ENCODE data around the gene THOP1.
"Not testable (repeated sequence)": the region's sequence is repeated elsewhere in the genome, so short reads cannot be mapped to it uniquely, and the experiment has no call there.

GRCh38 chr19:2817237-2817829 is 32.0 kb downstream of the THOP1 start:
- TF ChIP-seq RAD21 (IDR thresholded peaks at IDR 0.05; ENCODE audit: insufficient read depth, low read depth, low read length); HSF1 (IDR thresholded peaks at IDR 0.05; ENCODE audit: low read depth, low read length); MXI1 (IDR thresholded peaks at IDR 0.05; ENCODE audit: low read depth, low read length); SIN3A (IDR thresholded peaks at IDR 0.05; ENCODE audit: low read depth, low read length); EZH2 (IDR thresholded peaks at IDR 0.05; ENCODE audit: borderline replicate concordance, control insufficient read depth, low read depth, low read length); TCF3 (IDR thresholded peaks at IDR 0.05; ENCODE audit: borderline replicate concordance, insufficient read depth, low read depth, low read length); HDAC2 (IDR thresholded peaks at IDR 0.05); SREBF1 (IDR thresholded peaks at IDR 0.05; ENCODE audit: low read length); EED (IDR thresholded peaks at IDR 0.05; ENCODE audit: low read depth); CEBPB (IDR thresholded peaks at IDR 0.05; ENCODE audit: borderline replicate concordance in 1 of 2, low read depth in 2 of 2, low read length in 2 of 2); NFIC (IDR thresholded peaks at IDR 0.05; ENCODE audit: low read depth, low read length): not testable (repeated sequence)
- TF ChIP-seq, protein P1, sequence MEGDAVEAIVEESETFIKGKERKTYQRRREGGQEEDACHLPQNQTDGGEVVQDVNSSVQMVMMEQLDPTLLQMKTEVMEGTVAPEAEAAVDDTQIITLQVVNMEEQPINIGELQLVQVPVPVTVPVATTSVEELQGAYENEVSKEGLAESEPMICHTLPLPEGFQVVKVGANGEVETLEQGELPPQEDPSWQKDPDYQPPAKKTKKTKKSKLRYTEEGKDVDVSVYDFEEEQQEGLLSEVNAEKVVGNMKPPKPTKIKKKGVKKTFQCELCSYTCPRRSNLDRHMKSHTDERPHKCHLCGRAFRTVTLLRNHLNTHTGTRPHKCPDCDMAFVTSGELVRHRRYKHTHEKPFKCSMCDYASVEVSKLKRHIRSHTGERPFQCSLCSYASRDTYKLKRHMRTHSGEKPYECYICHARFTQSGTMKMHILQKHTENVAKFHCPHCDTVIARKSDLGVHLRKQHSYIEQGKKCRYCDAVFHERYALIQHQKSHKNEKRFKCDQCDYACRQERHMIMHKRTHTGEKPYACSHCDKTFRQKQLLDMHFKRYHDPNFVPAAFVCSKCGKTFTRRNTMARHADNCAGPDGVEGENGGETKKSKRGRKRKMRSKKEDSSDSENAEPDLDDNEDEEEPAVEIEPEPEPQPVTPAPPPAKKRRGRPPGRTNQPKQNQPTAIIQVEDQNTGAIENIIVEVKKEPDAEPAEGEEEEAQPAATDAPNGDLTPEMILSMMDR (IDR thresholded peaks at IDR 0.05 in 2 of 3, conservative IDR thresholded peaks at IDR 0.05 in 1 of 3; ENCODE audit: control insufficient read depth in 2 of 3, extremely low read depth in 1 of 3, insufficient read depth in 1 of 3, low read depth in 3 of 3, low read length in 3 of 3), result not testable (repeated sequence)
- TF ChIP-seq, protein P2, sequence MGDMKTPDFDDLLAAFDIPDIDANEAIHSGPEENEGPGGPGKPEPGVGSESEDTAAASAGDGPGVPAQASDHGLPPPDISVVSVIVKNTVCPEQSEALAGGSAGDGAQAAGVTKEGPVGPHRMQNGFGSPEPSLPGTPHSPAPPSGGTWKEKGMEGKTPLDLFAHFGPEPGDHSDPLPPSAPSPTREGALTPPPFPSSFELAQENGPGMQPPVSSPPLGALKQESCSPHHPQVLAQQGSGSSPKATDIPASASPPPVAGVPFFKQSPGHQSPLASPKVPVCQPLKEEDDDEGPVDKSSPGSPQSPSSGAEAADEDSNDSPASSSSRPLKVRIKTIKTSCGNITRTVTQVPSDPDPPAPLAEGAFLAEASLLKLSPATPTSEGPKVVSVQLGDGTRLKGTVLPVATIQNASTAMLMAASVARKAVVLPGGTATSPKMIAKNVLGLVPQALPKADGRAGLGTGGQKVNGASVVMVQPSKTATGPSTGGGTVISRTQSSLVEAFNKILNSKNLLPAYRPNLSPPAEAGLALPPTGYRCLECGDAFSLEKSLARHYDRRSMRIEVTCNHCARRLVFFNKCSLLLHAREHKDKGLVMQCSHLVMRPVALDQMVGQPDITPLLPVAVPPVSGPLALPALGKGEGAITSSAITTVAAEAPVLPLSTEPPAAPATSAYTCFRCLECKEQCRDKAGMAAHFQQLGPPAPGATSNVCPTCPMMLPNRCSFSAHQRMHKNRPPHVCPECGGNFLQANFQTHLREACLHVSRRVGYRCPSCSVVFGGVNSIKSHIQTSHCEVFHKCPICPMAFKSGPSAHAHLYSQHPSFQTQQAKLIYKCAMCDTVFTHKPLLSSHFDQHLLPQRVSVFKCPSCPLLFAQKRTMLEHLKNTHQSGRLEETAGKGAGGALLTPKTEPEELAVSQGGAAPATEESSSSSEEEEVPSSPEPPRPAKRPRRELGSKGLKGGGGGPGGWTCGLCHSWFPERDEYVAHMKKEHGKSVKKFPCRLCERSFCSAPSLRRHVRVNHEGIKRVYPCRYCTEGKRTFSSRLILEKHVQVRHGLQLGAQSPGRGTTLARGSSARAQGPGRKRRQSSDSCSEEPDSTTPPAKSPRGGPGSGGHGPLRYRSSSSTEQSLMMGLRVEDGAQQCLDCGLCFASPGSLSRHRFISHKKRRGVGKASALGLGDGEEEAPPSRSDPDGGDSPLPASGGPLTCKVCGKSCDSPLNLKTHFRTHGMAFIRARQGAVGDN (IDR thresholded peaks at IDR 0.05), result not testable (repeated sequence)
- TF ChIP-seq, protein P3, sequence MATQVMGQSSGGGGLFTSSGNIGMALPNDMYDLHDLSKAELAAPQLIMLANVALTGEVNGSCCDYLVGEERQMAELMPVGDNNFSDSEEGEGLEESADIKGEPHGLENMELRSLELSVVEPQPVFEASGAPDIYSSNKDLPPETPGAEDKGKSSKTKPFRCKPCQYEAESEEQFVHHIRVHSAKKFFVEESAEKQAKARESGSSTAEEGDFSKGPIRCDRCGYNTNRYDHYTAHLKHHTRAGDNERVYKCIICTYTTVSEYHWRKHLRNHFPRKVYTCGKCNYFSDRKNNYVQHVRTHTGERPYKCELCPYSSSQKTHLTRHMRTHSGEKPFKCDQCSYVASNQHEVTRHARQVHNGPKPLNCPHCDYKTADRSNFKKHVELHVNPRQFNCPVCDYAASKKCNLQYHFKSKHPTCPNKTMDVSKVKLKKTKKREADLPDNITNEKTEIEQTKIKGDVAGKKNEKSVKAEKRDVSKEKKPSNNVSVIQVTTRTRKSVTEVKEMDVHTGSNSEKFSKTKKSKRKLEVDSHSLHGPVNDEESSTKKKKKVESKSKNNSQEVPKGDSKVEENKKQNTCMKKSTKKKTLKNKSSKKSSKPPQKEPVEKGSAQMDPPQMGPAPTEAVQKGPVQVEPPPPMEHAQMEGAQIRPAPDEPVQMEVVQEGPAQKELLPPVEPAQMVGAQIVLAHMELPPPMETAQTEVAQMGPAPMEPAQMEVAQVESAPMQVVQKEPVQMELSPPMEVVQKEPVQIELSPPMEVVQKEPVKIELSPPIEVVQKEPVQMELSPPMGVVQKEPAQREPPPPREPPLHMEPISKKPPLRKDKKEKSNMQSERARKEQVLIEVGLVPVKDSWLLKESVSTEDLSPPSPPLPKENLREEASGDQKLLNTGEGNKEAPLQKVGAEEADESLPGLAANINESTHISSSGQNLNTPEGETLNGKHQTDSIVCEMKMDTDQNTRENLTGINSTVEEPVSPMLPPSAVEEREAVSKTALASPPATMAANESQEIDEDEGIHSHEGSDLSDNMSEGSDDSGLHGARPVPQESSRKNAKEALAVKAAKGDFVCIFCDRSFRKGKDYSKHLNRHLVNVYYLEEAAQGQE (IDR thresholded peaks at IDR 0.05; ENCODE audit: low read depth, low read length), result not testable (repeated sequence)

Data from GM12878 (cell line).